OCI-LY7 (cell line): ENCODE data around the gene SYNE3. TPM values are rescaled to one million over a fixed set of nuclear protein-coding genes. Genes with fewer than 3 reads are reported as not detected.
A peak's percentile ranks its signal among the peaks of the same experiment; 100 is the strongest.

Source experiments
- BruUV-seq: library from RNA; stranded (reverse); fragments of 400-500 nt; replicated peaks from 2 replicates; lab custom pipeline; 2021; lab: Mats Ljungman, UMichigan
- CTCF ChIA-PET: fragments of 300-600 bp; sonication (Branson Sonifier 250); formaldehyde crosslinking; loops from one replicate; lab custom pipeline; 2022; ENCODE audit warnings: antibody characterized with exemption; ENCODE audit not compliant: unreplicated experiment; lab: Charles Lee
- POLR2A ChIA-PET: fragments of 300-600 bp; sonication (Branson Sonifier 250); formaldehyde crosslinking; loops from one replicate; lab custom pipeline; 2022; ENCODE audit warnings: antibody characterized with exemption; lab: Charles Lee
- DNase-seq: peaks from one replicate; pipeline ENCODE4 v3.0.0-alpha.2; 2015; ENCODE audit warnings: low spot score
- H2AFZ ChIP-seq: fragments of 200-600 bp; sonication (generic), shearing (Covaris generic); 2 replicates; pipeline ENCODE4 v1.6.1; 2014; ENCODE audit warnings: mild to moderate bottlenecking, antibody characterized with exemption, low read length, moderate library complexity
- H3K27ac ChIP-seq: fragments of 200-600 bp; sonication (generic); 2 replicates; pipeline ENCODE4 v1.5.1; 2014; ENCODE audit warnings: mixed run types, low read depth, mild to moderate bottlenecking, moderate library complexity, low read length, inconsistent platforms; ENCODE audit not compliant: poor library complexity, severe bottlenecking
- H3K36me3 ChIP-seq: fragments of 200-600 bp; sonication (generic); 2 replicates; pipeline ENCODE4 v1.6.1; 2014; ENCODE audit warnings: mild to moderate bottlenecking, antibody characterized with exemption, low read length, moderate library complexity, mixed read lengths; ENCODE audit not compliant: insufficient read depth
- H3K4me1 ChIP-seq: fragments of 200-600 bp; sonication (generic); 2 replicates; pipeline ENCODE4 v1.5.1; 2014; ENCODE audit warnings: mild to moderate bottlenecking, low read length; ENCODE audit not compliant: insufficient read depth, poor library complexity, severe bottlenecking
- H3K4me2 ChIP-seq: fragments of 200-600 bp; sonication (generic); 2 replicates; pipeline ENCODE4 v1.6.1; 2014; ENCODE audit warnings: mild to moderate bottlenecking, low read length
- H3K4me3 ChIP-seq: fragments of 200-600 bp; sonication (generic); 2 replicates; pipeline ENCODE4 v1.5.1; 2014; ENCODE audit warnings: mild to moderate bottlenecking, low read depth, low read length; ENCODE audit not compliant: poor library complexity, severe bottlenecking
- H3K79me2 ChIP-seq: fragments of 200-600 bp; sonication (generic); 2 replicates; pipeline ENCODE4 v1.6.1; 2016; ENCODE audit warnings: low read depth, mild to moderate bottlenecking, low read length, moderate library complexity, mixed read lengths; ENCODE audit not compliant: insufficient read depth
- H3K9me2 ChIP-seq: fragments of 200-600 bp; sonication (generic); 2 replicates; pipeline ENCODE4 v1.6.1; 2016; ENCODE audit warnings: mild to moderate bottlenecking, low read length, mixed read lengths; ENCODE audit not compliant: insufficient read depth
- H3K9me3 ChIP-seq: fragments of 200-600 bp; sonication (generic); 2 replicates; pipeline ENCODE4 v1.6.1; 2014; ENCODE audit warnings: mild to moderate bottlenecking, mixed run types, low read length, mixed read lengths
- H4K20me1 ChIP-seq: fragments of 200-600 bp; sonication (generic); 2 replicates; pipeline ENCODE4 v1.6.1; 2014; ENCODE audit warnings: mild to moderate bottlenecking, antibody characterized with exemption, low read length, moderate library complexity, mixed read lengths; ENCODE audit not compliant: insufficient read depth
- EZH2phosphoT487 ChIP-seq: fragments of 200-600 bp; sonication (generic); IDR thresholded peaks from 2 replicates; pipeline ENCODE4 v1.6.1; 2018; ENCODE audit warnings: low read depth, borderline replicate concordance, mild to moderate bottlenecking, mixed run types, antibody characterized with exemption, low read length, moderate library complexity, mixed read lengths
- intact Hi-C: fragments of 100-400 bp; cut with micrococcal nuclease; formaldehyde crosslinking; loops from one replicate; pipeline ENCODE4 v1.10.0; 2022; ENCODE audit not compliant: unreplicated experiment
- small RNA-seq: library from RNA; depleted of rRNA; stranded (forward); fragments of <200 nt; gene quantifications from one replicate; pipeline ENCODE3, GENCODE V24; 2014
- total RNA-seq, 2 experiments: library from RNA; depleted of rRNA in 1 of 2; stranded (reverse); fragments of >200 nt in 1 of 2; shearing (Covaris generic) in 1 of 2; gene quantifications; 2 replicates each; pipeline ENCODE4 v1.2.3, GENCODE V29; 2014 to 2022
- TF ChIP-seq, protein P1 (sequence below): fragments of 200-600 bp; sonication (generic); conservative IDR thresholded peaks from 2 replicates; pipeline ENCODE4 v1.5.1; 2014; ENCODE audit warnings: mild to moderate bottlenecking, antibody characterized with exemption, low read length, moderate library complexity, mixed read lengths

The SYNE3 gene
- total RNA-seq, 2 experiments from 2014 or later, result 0.60 to 4.1 TPM

DNA sequence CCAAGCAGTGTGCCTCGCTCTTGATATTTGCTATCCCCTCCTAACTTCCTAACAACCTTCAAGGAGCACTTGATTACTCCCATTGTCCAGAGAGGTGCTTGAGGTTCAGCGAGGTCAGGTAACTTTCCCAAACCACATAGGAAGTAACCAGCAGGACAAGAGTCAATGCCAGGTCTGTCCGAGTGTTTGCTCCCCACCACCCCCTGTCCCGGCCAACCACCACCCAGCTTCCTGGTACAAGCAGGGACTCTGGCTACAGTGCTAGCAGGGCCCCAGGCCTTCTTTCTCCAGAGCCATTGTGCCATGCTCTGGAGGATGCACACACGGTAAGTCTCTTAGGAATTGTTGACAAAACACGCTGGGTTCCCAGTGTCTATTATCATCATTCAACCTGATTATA lies 49.2 kb downstream of the SYNE3 start:
- BruUV-seq, result no TSS peak
- TF ChIP-seq, protein P1, sequence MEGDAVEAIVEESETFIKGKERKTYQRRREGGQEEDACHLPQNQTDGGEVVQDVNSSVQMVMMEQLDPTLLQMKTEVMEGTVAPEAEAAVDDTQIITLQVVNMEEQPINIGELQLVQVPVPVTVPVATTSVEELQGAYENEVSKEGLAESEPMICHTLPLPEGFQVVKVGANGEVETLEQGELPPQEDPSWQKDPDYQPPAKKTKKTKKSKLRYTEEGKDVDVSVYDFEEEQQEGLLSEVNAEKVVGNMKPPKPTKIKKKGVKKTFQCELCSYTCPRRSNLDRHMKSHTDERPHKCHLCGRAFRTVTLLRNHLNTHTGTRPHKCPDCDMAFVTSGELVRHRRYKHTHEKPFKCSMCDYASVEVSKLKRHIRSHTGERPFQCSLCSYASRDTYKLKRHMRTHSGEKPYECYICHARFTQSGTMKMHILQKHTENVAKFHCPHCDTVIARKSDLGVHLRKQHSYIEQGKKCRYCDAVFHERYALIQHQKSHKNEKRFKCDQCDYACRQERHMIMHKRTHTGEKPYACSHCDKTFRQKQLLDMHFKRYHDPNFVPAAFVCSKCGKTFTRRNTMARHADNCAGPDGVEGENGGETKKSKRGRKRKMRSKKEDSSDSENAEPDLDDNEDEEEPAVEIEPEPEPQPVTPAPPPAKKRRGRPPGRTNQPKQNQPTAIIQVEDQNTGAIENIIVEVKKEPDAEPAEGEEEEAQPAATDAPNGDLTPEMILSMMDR, result no peak
- TF ChIP-seq EZH2phosphoT487, result no peak
- Histone ChIP-seq H3K79me2 (no peaks in the 10 kb centered on the region), H3K9me3 (no peaks in the 10 kb centered on the region), H3K4me1 (peaks cover 44% of the 10 kb centered on the region), H3K4me2 (no peak overlapping the region), H2AFZ (no peak overlapping the region), H3K27ac (no peak overlapping the region), H3K36me3 (no peaks in the 10 kb centered on the region), H3K9me2 (no peaks in the 10 kb centered on the region), H3K4me3 (no peak overlapping the region), H4K20me1 (no peaks in the 10 kb centered on the region)
- no peak for DNase-seq
- ChIA-PET CTCF (no interaction called here), POLR2A (interaction anchor here (1.6 kb wide), 1 partner anchor 21 kb away, joined by 3 read pairs; no protein-coding TSS in a partner anchor)
- intact Hi-C loops, result loop anchor here (10.0 kb wide), 1 partner anchor 198 kb away; no protein-coding TSS in a partner anchor

Small RNA genes lying within 50 kb of the gene (small RNA-seq; reads per million reads assigned to genes)
- gene SCARNA13, result 1.9 reads per million, percentile 75 among the genes with 10 or more reads in this experiment

Other genes starting within 250 kb of the SYNE3 start
- 5.8 and 6.8 TPM in 2 replicates for gene CLMN, start 196.7 kb downstream of the SYNE3 start, total RNA-seq (2014; rRNA removed; shearing (Covaris generic))
- gene CLMN, start 196.7 kb downstream of the SYNE3 start, total RNA-seq (2022), result 12.0 and 13.0 TPM in 2 replicates
- 59.6 and 68.2 TPM in 2 replicates for gene GLRX5, start 18.4 kb upstream of the SYNE3 start, total RNA-seq (2014; rRNA removed; shearing (Covaris generic))
- gene GLRX5, start 18.4 kb upstream of the SYNE3 start, total RNA-seq (2022), result 78.4 and 82.6 TPM in 2 replicates
- 75.2 and 83.2 TPM in 2 replicates for gene TCL1B, start 169.8 kb upstream of the SYNE3 start, total RNA-seq (2014; rRNA removed; shearing (Covaris generic))
- gene TCL1B, start 169.8 kb upstream of the SYNE3 start, total RNA-seq (2022), result 5.6 and 5.7 TPM in 2 replicates
- gene TCL1A, start 197.5 kb upstream of the SYNE3 start, total RNA-seq (2014; rRNA removed; shearing (Covaris generic)), result 1,441 and 1,586 TPM in 2 replicates
- gene TCL1A, start 197.5 kb upstream of the SYNE3 start, total RNA-seq (2022), result 574 and 673 TPM in 2 replicates